Measurements from ENCODE around the gene SLC39A1. TPM values are rescaled to one million over a fixed set of nuclear protein-coding genes. Genes with fewer than 3 reads are reported as not detected.

SLC39A1 gene
- total RNA-seq, 1 experiment from 2014 or later = 204 TPM

DNA sequence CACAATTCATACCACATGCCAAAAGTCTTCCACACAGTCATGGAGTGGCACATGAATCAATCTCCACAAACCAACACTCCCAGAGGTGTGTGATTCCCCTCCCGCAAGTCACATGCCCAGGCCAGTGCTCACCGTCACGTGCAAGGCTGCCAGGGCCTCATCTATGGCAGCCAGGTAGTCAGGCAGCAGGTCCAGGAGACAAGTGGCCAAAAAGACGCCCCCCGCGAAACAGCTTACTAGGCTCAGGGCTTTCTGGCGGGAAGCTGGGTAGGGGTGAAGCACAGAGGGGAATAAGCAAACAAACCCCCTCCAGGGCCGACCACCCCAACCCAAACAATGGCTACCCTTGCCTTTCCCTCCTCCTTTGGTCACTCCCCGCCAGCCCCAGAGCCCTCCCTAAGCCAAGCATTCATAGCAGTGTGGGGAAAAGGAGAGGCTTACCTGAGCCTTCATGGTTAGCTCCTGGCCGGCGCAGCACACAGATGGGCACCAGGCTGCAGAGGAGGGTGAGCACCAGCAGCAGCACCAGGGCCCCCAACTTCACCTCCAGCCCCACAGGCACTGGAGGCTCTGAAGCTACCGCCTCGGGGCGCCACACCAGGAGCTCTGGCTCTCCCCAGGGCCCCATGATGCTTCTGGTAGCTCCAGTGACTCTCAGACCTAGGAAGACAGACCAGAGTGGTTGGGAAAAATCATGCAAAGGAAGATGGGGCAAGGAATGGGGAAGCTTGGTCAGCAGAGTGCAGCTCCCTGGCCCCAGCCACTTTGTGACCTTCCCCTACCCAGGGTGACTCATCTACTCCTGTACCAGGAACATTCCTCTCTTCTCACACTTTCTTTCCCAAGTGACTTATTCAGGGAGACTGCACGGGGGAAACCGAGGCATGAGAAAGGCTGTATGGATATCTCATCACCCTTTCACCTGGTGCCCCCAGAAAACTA lies 978 bp downstream of the SLC39A1 start:
- ChIA-PET POLR2A (interaction anchor here (0.6 to 2.9 kb wide), 5 partner anchors 16 to 258 kb away, joined by 3 to 24 read pairs (median 8); partner anchors contain the start of genes DENND4B, GATAD2B, RPS27 and SLC27A3), CTCF (interaction anchor here (0.6 to 3.0 kb wide), 6 partner anchors 15 to 135 kb away, joined by 3 to 27 read pairs (median 4); partner anchors contain the start of genes DENND4B, JTB and RAB13)
- ATAC-seq (no peak), DNase-seq (ENCODE audit: low spot score) (no peak)
- peaks cover 56% of the 10 kb centered on the region for H3K4me1 Mint-ChIP-seq
- peak overlapping the region; percentile 100 for H3K27ac Mint-ChIP-seq
- H3K36me3 Mint-ChIP-seq = peaks cover 34% of the 10 kb centered on the region
- H3K4me3 Mint-ChIP-seq = peak overlapping the region; percentile 92
- H3K27me3 Mint-ChIP-seq (ENCODE audit: low read depth) = no peaks in the 10 kb centered on the region
- H3K9me3 Mint-ChIP-seq = peaks cover 5% of the 10 kb centered on the region
- TF ChIP-seq, protein P1, sequence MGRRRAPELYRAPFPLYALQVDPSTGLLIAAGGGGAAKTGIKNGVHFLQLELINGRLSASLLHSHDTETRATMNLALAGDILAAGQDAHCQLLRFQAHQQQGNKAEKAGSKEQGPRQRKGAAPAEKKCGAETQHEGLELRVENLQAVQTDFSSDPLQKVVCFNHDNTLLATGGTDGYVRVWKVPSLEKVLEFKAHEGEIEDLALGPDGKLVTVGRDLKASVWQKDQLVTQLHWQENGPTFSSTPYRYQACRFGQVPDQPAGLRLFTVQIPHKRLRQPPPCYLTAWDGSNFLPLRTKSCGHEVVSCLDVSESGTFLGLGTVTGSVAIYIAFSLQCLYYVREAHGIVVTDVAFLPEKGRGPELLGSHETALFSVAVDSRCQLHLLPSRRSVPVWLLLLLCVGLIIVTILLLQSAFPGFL (CRISPR knock-in tag; IDR thresholded peaks at IDR 0.05; ENCODE audit: borderline replicate concordance) = no peak
- TF ChIP-seq, protein P2, sequence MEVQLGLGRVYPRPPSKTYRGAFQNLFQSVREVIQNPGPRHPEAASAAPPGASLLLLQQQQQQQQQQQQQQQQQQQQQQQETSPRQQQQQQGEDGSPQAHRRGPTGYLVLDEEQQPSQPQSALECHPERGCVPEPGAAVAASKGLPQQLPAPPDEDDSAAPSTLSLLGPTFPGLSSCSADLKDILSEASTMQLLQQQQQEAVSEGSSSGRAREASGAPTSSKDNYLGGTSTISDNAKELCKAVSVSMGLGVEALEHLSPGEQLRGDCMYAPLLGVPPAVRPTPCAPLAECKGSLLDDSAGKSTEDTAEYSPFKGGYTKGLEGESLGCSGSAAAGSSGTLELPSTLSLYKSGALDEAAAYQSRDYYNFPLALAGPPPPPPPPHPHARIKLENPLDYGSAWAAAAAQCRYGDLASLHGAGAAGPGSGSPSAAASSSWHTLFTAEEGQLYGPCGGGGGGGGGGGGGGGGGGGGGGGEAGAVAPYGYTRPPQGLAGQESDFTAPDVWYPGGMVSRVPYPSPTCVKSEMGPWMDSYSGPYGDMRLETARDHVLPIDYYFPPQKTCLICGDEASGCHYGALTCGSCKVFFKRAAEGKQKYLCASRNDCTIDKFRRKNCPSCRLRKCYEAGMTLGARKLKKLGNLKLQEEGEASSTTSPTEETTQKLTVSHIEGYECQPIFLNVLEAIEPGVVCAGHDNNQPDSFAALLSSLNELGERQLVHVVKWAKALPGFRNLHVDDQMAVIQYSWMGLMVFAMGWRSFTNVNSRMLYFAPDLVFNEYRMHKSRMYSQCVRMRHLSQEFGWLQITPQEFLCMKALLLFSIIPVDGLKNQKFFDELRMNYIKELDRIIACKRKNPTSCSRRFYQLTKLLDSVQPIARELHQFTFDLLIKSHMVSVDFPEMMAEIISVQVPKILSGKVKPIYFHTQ (CRISPR knock-in tag; IDR thresholded peaks at IDR 0.05) = no peak
- TF ChIP-seq, protein P3, sequence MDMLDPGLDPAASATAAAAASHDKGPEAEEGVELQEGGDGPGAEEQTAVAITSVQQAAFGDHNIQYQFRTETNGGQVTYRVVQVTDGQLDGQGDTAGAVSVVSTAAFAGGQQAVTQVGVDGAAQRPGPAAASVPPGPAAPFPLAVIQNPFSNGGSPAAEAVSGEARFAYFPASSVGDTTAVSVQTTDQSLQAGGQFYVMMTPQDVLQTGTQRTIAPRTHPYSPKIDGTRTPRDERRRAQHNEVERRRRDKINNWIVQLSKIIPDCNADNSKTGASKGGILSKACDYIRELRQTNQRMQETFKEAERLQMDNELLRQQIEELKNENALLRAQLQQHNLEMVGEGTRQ (CRISPR knock-in tag; IDR thresholded peaks at IDR 0.05) = peak; percentile 89
- no peak for TF ChIP-seq RELA (CRISPR knock-in tag; IDR thresholded peaks at IDR 0.05; ENCODE audit: borderline replicate concordance)
- TF ChIP-seq, protein P4, sequence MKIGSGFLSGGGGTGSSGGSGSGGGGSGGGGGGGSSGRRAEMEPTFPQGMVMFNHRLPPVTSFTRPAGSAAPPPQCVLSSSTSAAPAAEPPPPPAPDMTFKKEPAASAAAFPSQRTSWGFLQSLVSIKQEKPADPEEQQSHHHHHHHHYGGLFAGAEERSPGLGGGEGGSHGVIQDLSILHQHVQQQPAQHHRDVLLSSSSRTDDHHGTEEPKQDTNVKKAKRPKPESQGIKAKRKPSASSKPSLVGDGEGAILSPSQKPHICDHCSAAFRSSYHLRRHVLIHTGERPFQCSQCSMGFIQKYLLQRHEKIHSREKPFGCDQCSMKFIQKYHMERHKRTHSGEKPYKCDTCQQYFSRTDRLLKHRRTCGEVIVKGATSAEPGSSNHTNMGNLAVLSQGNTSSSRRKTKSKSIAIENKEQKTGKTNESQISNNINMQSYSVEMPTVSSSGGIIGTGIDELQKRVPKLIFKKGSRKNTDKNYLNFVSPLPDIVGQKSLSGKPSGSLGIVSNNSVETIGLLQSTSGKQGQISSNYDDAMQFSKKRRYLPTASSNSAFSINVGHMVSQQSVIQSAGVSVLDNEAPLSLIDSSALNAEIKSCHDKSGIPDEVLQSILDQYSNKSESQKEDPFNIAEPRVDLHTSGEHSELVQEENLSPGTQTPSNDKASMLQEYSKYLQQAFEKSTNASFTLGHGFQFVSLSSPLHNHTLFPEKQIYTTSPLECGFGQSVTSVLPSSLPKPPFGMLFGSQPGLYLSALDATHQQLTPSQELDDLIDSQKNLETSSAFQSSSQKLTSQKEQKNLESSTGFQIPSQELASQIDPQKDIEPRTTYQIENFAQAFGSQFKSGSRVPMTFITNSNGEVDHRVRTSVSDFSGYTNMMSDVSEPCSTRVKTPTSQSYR (CRISPR knock-in tag; IDR thresholded peaks at IDR 0.05) = no peak
- TF ChIP-seq NR2C2 (CRISPR knock-in tag; IDR thresholded peaks at IDR 0.05) = no peak
- TF ChIP-seq, protein P5, sequence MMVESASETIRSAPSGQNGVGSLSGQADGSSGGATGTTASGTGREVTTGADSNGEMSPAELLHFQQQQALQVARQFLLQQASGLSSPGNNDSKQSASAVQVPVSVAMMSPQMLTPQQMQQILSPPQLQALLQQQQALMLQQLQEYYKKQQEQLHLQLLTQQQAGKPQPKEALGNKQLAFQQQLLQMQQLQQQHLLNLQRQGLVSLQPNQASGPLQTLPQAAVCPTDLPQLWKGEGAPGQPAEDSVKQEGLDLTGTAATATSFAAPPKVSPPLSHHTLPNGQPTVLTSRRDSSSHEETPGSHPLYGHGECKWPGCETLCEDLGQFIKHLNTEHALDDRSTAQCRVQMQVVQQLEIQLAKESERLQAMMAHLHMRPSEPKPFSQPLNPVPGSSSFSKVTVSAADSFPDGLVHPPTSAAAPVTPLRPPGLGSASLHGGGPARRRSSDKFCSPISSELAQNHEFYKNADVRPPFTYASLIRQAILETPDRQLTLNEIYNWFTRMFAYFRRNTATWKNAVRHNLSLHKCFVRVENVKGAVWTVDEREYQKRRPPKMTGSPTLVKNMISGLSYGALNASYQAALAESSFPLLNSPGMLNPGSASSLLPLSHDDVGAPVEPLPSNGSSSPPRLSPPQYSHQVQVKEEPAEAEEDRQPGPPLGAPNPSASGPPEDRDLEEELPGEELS (CRISPR knock-in tag; IDR thresholded peaks at IDR 0.05) = 0 out of 2 replicates have a peak, but pooled peaks have one; percentile 32
- 0 out of 2 replicates have a peak, but pooled peaks have one; percentile 33 for TF ChIP-seq FOXP1 (CRISPR knock-in tag; IDR thresholded peaks at IDR 0.05; ENCODE audit: borderline replicate concordance)
- TF ChIP-seq CREM (CRISPR knock-in tag; IDR thresholded peaks at IDR 0.05) = no peak
- peak; percentile 38; the same call in 1 of the 2 replicates for TF ChIP-seq TEAD1 (CRISPR knock-in tag; IDR thresholded peaks at IDR 0.05)
- TF ChIP-seq NFATC4 (CRISPR knock-in tag; IDR thresholded peaks at IDR 0.05) = no peak
- TF ChIP-seq, protein P6, sequence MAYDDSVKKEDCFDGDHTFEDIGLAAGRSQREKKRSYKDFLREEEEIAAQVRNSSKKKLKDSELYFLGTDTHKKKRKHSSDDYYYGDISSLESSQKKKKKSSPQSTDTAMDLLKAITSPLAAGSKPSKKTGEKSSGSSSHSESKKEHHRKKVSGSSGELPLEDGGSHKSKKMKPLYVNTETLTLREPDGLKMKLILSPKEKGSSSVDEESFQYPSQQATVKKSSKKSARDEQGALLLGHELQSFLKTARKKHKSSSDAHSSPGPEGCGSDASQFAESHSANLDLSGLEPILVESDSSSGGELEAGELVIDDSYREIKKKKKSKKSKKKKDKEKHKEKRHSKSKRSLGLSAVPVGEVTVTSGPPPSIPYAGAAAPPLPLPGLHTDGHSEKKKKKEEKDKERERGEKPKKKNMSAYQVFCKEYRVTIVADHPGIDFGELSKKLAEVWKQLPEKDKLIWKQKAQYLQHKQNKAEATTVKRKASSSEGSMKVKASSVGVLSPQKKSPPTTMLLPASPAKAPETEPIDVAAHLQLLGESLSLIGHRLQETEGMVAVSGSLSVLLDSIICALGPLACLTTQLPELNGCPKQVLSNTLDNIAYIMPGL (CRISPR knock-in tag; IDR thresholded peaks at IDR 0.05) = no peak
- TF ChIP-seq, protein P7, sequence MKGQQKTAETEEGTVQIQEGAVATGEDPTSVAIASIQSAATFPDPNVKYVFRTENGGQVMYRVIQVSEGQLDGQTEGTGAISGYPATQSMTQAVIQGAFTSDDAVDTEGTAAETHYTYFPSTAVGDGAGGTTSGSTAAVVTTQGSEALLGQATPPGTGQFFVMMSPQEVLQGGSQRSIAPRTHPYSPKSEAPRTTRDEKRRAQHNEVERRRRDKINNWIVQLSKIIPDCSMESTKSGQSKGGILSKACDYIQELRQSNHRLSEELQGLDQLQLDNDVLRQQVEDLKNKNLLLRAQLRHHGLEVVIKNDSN (CRISPR knock-in tag; IDR thresholded peaks at IDR 0.05) = peak; percentile 90
- TF ChIP-seq, protein P8, sequence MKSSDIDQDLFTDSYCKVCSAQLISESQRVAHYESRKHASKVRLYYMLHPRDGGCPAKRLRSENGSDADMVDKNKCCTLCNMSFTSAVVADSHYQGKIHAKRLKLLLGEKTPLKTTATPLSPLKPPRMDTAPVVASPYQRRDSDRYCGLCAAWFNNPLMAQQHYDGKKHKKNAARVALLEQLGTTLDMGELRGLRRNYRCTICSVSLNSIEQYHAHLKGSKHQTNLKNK (CRISPR knock-in tag; IDR thresholded peaks at IDR 0.05) = no peak
- TF ChIP-seq, protein P9, sequence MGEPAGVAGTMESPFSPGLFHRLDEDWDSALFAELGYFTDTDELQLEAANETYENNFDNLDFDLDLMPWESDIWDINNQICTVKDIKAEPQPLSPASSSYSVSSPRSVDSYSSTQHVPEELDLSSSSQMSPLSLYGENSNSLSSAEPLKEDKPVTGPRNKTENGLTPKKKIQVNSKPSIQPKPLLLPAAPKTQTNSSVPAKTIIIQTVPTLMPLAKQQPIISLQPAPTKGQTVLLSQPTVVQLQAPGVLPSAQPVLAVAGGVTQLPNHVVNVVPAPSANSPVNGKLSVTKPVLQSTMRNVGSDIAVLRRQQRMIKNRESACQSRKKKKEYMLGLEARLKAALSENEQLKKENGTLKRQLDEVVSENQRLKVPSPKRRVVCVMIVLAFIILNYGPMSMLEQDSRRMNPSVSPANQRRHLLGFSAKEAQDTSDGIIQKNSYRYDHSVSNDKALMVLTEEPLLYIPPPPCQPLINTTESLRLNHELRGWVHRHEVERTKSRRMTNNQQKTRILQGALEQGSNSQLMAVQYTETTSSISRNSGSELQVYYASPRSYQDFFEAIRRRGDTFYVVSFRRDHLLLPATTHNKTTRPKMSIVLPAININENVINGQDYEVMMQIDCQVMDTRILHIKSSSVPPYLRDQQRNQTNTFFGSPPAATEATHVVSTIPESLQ (CRISPR knock-in tag; IDR thresholded peaks at IDR 0.05) = no peak
